ENCODE data around the gene NEU4.

NEU4 gene

GRCh38 chr2:241822264-241822623 lies 13.3 kb downstream of the NEU4 start:
- TF ChIP-seq SIN3A (IDR thresholded peaks at IDR 0.05; ENCODE audit: borderline replicate concordance, insufficient read depth, low read length) (no peak), FOXP2 (optimal IDR thresholded peaks at IDR 0.05; ENCODE audit: borderline replicate concordance, extremely low read depth, extremely low read length, insufficient read depth) (no peak), POLR2AphosphoS5 (IDR thresholded peaks at IDR 0.05; ENCODE audit: low read depth, low read length) (no peak), REST (IDR thresholded peaks at IDR 0.05; ENCODE audit: insufficient read depth in 1 of 2, low read depth in 2 of 2, low read length in 2 of 2) (no peak), TAF1 (IDR thresholded peaks at IDR 0.05; ENCODE audit: borderline replicate concordance, insufficient read depth, low read length) (no peak)

- TF ChIP-seq FOXP2 (optimal IDR thresholded peaks at IDR 0.05; ENCODE audit: borderline replicate concordance, extremely low read depth, extremely low read length, insufficient read depth) (no peak), POLR2AphosphoS5 (IDR thresholded peaks at IDR 0.05; ENCODE audit: low read depth, low read length) (no peak), TAF1 (IDR thresholded peaks at IDR 0.05; ENCODE audit: borderline replicate concordance, insufficient read depth, low read length) (no peak), SIN3A (IDR thresholded peaks at IDR 0.05; ENCODE audit: borderline replicate concordance, insufficient read depth, low read length) (no peak), REST (IDR thresholded peaks at IDR 0.05; ENCODE audit: insufficient read depth in 1 of 2, low read depth in 2 of 2, low read length in 2 of 2) (no peak)
These were observed 18.4 kb downstream of the NEU4 start for GRCh38 chr2:241827394-241827793.

- no peak for TF ChIP-seq TAF1 (IDR thresholded peaks at IDR 0.05; ENCODE audit: borderline replicate concordance, insufficient read depth, low read length)
- TF ChIP-seq REST (IDR thresholded peaks at IDR 0.05; ENCODE audit: insufficient read depth in 1 of 2, low read depth in 2 of 2, low read length in 2 of 2) = 0 out of 4 replicates have a peak, but pooled peaks of 1 of the 2 experiments have one; percentile 14
- TF ChIP-seq POLR2AphosphoS5 (IDR thresholded peaks at IDR 0.05; ENCODE audit: low read depth, low read length) = no peak
- TF ChIP-seq SIN3A (IDR thresholded peaks at IDR 0.05; ENCODE audit: borderline replicate concordance, insufficient read depth, low read length) = no peak
- TF ChIP-seq FOXP2 (optimal IDR thresholded peaks at IDR 0.05; ENCODE audit: borderline replicate concordance, extremely low read depth, extremely low read length, insufficient read depth) = no peak
These were observed 24.2 kb downstream of the NEU4 start for GRCh38 chr2:241833101-241833663.

GRCh38 chr2:241834527-241835210 lies 25.7 kb downstream of the NEU4 start:
- TF ChIP-seq SIN3A (IDR thresholded peaks at IDR 0.05; ENCODE audit: borderline replicate concordance, insufficient read depth, low read length) (no peak), TAF1 (IDR thresholded peaks at IDR 0.05; ENCODE audit: borderline replicate concordance, insufficient read depth, low read length) (no peak), REST (IDR thresholded peaks at IDR 0.05; ENCODE audit: insufficient read depth in 1 of 2, low read depth in 2 of 2, low read length in 2 of 2) (no peak), POLR2AphosphoS5 (IDR thresholded peaks at IDR 0.05; ENCODE audit: low read depth, low read length) (no peak), FOXP2 (optimal IDR thresholded peaks at IDR 0.05; ENCODE audit: borderline replicate concordance, extremely low read depth, extremely low read length, insufficient read depth) (no peak)

Data from PFSK-1 (cell line).